Anterior cingulate cortex (tissue), 58 donors: ENCODE data around the gene GLS2.
"Not testable (repeated sequence)": the region's sequence is repeated elsewhere in the genome, so short reads cannot be mapped to it uniquely, and the experiment has no call there.

Source experiments
- DNase-seq, 58 donors: peaks; one replicate each; lab custom pipeline; 2025; lab: John Stamatoyannopoulos, UW

The GLS2 gene

GRCh38 chr12:56488041-56488955 is at the start of gene GLS2:
GLS2 (minus strand) TSS chr12:56488161; CDS start chr12:56488118, 43 bp downstream.
- DNase-seq: peak; percentile 34 to 91 (median 73)

- no peak for DNase-seq
Observed at GRCh38 chr12:56537546-56537945, 49.6 kb upstream of the GLS2 start.

GRCh38 chr12:56530390-56531055 is 42.6 kb upstream of the GLS2 start:
- DNase-seq: no peak

DNA sequence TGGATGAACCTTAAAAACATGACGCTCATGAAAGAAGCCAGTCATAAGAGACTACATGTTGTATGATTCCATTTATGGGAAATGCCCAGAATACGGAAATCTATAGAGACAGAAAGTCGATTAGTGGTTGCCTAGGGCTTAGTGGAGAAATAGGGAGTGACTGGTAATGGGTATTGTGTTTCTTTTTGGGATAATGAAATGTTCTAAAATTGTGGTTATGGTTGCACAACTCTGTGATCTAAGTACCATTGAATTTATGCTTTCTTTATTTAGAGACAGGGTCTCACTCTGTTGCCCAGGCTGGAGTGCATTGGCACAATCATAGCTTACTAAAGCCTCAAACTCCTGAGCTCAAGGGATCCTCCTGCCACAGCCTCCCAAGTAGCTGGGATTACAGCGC is 41.7 kb upstream of the GLS2 start:
- no peak for DNase-seq

GRCh38 chr12:56528846-56529245 is 40.9 kb upstream of the GLS2 start:
- no peak for DNase-seq

GRCh38 chr12:56522411-56523193 is 34.6 kb upstream of the GLS2 start:
- DNase-seq: peak in 2 of 58 donors; percentile 1 to 2

GRCh38 chr12:56521590-56522371 is 33.8 kb upstream of the GLS2 start, which contains the start of gene RBMS2:
RBMS2 (plus strand) TSS chr12:56521820; CDS start chr12:56522024, 204 bp downstream.
- DNase-seq: peak in 51 of 58 donors; percentile 13 to 78 (median 58)

- no peak for DNase-seq
Observed at GRCh38 chr12:56521209-56521589, 33.2 kb upstream of the GLS2 start.

DNA sequence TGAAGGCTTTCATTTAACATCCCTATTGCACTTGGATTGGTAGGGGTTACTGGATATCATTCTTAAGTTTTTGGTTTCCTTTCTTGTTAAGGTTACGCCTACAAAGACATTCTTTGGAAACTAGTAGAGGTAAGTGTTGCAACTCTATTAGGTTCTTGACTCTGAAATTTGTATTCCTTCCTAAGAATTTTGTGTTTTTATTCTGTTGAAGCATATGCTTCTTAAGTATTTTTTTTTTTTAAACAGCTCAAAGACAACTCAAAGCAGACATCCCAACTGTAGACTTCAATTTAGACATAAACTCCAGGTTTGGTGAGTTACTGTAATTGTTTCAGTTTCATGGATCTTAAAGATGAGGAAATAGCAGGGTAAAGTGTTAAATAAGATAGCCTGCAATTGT is 32.5 kb upstream of the GLS2 start:
- no peak for DNase-seq

- no peak for DNase-seq
Observed at GRCh38 chr12:56520048-56520447, 32.1 kb upstream of the GLS2 start.

DNA sequence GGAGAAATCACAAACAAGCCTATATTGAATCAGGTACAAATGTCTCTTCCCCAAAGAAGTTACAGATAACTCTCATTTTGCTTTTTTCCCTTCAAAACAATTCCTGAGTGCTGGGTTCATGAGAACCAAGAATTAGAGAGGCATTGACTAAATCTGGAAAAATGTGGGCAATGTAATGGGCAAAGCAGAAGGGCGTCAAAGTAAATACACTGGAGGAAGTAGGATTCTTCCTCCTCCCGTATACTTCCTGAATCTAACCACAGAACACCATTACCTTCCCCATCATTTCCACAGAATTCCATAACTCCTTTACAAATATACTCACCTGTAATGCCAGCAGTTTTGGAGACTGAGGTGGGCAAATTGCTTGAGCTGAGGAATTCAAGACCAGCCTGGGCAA is 30.6 kb upstream of the GLS2 start:
- DNase-seq: no peak

- DNase-seq: no peak
Observed at GRCh38 chr12:56517854-56518253, 29.9 kb upstream of the GLS2 start.

DNA sequence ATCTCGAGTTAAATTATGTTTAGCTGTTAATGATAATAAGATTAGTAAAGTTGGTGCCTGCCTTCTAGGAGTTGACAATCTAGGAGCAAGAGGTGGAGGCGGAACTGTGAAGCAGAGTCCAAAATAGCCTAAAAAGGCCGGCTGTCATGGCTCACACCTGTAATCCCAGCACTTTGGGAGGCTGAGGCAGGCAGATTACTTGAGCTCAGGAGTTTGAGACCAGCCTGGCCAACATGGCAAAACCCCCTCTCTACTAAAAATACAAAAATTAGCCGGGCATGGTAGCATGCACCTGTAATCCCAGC is 26.0 kb upstream of the GLS2 start:
- not testable (repeated sequence) for DNase-seq

- no peak for DNase-seq
Observed at GRCh38 chr12:56510786-56511185, 22.8 kb upstream of the GLS2 start.

GRCh38 chr12:56499879-56500278 is 11.9 kb upstream of the GLS2 start:
- not testable (repeated sequence) for DNase-seq

DNA sequence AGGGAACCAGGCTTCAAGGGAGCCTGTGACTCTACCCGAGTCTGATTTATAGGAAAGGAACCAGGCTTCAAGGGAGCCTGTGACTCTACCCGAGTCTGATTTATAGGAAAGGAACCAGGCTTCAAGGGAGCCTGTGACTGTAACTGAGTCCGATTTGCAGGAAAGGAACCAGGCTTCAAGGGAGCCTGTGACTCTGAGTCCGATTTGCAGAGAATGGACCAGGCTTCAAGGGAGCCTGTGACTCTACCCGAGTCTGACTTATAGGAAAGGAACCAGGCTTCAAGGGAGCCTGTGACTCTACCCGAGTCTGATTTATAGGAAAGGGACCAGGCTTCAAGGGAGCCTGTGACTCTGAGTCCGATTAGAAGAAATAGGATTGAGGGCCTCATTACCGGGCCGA is 11.5 kb upstream of the GLS2 start:
- not testable (repeated sequence) for DNase-seq

GRCh38 chr12:56498126-56498902 is 10.4 kb upstream of the GLS2 start:
- not testable (repeated sequence) for DNase-seq

DNA sequence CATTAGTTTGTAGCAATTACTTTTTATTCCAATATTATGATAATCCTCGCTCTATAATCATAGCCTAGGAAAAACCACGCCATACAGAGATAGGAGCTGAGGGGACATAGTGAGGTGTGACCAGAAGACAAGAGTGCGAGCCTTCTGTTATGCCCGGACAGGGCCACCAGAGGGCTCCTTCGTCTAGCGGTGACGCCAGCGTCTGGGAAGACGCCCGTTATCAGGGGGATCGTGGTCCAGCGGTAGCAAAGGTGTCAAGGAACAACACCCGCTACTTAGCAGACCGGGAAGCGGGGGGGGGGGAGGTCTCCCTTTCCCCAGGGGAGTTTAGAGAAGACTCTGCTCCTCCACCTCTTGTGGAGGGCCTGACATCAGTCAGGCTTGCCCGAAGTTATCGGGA is 8.7 kb upstream of the GLS2 start:
- peak in 35 of 58 donors; percentile 1 to 64 (median 16) for DNase-seq

DNA sequence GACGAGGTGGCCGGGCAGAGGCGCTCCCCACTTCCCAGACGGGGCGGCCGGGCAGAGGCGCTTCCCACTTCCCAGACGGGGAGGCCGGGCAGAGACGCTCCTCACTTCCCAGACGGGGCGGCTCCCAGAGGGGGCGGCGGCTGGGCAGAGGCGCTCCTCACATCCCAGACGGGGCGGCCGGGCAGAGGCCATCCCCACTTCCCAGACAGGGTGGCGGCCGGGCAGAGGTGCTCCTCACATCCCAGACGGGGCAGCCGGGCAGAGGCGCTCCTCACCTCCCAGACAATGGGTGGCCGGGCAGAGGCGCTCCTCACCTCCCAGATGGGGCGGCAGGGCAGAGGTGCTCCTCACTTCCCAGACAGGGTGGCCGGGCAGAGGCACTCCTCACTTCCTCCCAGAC is 6.5 kb upstream of the GLS2 start:
- not testable (repeated sequence) for DNase-seq

DNA sequence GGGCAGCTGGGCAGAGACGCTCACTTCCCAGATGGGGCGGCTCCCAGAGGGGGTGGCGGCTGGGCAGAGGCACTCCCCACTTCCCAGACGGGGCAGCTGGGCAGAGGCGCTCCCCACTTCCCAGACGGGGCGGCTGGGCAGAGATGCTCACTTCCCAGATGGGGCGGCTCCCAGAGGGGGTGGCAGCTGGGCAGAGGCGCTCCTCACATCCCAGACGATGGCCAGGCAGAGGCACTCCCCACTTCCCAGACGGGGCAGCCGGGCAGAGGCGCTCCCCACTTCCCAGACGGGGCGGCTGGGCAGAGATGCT is 6.1 kb upstream of the GLS2 start:
- DNase-seq: not testable (repeated sequence)
